Coronary artery (tissue), 2 donors: ENCODE results near the gene PAIP2B.

Experiments used
- DNase-seq: peaks from one replicate; pipeline ENCODE4 v3.0.0-alpha.2; 2017; ENCODE audit warnings: low spot score
- H3K27ac ChIP-seq, 2 donors: fragments of 200-600 bp; sonication (generic); one replicate each; pipeline ENCODE4 v1.5.1; 2016 to 2019
- H3K4me3 ChIP-seq: fragments of 200-600 bp; sonication (generic); 2 replicates; pipeline ENCODE4 v1.5.1; 2016; ENCODE audit warnings: mild to moderate bottlenecking, moderate library complexity
- TF ChIP-seq, protein P1 (sequence below): fragments of 200-600 bp; sonication (generic); IDR thresholded peaks from one replicate; pipeline ENCODE4 v1.5.1; 2019; ENCODE audit warnings: antibody characterized with exemption

The PAIP2B gene

DNA sequence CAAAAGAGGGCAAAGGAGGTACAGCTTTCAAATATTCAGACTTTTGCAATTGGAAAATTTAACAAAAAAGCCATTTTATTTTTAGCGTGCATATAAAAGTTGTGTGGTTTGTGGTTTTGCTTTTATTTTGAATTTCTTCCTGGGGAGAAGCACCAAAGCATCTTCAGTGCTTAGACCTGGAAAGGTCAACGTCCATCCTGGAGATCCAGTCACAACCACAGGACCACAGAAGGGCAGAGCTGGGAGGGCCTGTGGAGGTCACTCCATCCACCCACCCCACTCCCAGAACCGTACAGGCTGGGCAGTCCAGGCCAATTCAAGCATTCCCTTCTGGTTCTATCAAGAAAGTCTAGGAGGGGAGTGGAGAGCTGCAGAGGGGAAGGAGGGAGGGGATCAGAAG lies 52.7 kb downstream of the PAIP2B start:
- TF ChIP-seq, protein P1, sequence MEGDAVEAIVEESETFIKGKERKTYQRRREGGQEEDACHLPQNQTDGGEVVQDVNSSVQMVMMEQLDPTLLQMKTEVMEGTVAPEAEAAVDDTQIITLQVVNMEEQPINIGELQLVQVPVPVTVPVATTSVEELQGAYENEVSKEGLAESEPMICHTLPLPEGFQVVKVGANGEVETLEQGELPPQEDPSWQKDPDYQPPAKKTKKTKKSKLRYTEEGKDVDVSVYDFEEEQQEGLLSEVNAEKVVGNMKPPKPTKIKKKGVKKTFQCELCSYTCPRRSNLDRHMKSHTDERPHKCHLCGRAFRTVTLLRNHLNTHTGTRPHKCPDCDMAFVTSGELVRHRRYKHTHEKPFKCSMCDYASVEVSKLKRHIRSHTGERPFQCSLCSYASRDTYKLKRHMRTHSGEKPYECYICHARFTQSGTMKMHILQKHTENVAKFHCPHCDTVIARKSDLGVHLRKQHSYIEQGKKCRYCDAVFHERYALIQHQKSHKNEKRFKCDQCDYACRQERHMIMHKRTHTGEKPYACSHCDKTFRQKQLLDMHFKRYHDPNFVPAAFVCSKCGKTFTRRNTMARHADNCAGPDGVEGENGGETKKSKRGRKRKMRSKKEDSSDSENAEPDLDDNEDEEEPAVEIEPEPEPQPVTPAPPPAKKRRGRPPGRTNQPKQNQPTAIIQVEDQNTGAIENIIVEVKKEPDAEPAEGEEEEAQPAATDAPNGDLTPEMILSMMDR = no peak
- DNase-seq = no peak
- Histone ChIP-seq H3K4me3 (no peak overlapping the region), H3K27ac (no peak overlapping the region)

DNA sequence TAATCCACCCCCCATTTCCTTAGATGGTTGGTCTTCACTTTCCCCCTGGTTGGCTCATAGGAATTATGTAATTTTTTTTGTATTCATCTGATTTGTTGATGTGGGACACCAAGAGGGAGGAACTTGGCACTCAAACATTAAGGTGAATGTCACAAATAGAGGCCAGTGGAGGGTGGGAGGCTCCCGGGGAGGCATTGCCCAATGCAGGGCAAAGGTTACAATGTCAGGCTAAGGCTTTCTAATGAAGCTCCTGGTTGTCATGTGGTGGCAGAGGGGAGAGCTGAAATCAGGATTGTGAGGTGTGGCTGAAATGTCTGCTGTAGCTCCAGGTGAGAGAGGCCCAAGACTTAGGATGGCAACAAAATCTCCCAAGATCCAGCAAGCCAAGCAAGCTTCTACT lies 53.8 kb downstream of the PAIP2B start:
- no peak for DNase-seq
- TF ChIP-seq, protein P1 = no peak
- Histone ChIP-seq H3K27ac (no peak overlapping the region), H3K4me3 (no peak overlapping the region)

DNA sequence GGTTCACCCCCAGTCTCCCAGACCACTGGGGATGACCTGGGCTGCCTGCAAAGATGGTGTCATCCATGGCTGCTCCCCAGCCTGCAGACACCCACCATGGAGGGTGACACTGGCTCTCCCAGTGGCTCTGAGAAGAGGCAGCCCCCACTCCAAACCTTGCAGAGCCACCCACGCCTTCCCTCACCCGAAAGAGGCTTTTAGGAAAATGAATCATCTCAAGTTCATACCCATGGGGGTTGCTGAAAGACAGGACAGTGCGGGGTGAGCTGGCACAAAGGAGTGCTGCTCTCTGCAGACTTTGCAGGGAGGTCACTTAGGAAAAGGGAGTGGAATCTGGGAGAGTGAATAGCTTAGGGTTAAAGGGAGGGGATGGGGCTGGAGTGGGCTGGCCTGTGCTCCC lies 60.1 kb downstream of the PAIP2B start:
- no peak overlapping the region for H3K4me3 ChIP-seq
- DNase-seq = no peak
- TF ChIP-seq, protein P1 = no peak
- no peak overlapping the region for H3K27ac ChIP-seq

DNA sequence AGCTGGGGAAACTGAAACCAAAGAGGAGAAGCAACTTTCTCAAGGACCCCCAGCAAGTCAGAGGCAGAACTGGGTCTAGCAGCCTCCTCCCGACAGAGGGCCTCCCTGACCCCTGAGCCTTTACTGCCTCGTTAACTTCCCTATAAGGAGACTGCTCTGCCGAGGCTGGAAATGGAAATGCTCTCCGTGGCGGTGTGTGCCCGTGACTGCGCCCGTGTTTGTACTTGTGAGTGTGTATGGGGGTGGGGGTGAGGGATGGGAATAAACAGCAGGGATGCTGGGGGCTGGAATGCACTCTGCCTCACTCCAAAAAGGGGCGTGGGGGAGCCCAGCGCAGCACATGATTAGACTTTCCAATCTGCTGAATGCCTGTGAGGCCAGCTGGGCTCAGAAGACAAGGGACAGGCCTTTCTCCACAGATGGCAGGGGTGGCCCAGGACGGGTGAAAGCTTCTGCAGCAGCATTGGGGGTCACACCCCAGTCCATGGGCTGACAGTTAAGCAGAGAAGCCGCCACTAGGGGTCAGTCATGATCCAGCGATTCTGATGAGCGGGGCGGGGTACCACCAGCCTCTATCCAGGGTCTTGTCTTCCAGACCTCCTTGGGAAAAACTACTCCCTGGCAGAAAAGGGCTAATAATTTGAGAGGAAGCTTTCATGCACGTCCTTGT lies 69.6 kb downstream of the PAIP2B start:
- DNase-seq = no peak
- Histone ChIP-seq H3K4me3 (peak overlapping the region; percentile 54), H3K27ac (no peak overlapping the region)
- TF ChIP-seq, protein P1 = peak; percentile 49

DNA sequence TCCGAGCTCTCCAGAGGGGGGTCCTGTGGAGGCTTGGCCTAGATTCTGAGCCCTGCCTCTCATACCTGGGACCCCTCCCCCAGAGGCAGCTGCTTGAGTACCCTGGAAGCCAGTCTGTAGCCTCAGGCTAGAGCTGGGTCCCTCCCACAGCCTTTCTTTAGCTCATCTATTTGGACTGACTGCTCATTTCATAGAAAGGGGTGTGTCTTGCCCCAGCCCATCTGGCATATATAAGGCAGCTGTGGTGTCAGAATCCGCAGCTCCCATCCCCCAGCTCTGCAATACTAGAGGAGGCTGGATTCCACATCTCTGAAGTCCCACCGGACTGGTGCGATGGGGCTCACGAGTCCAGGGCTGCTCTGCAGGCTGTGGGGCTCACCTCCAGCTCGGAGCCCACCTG lies 70.3 kb downstream of the PAIP2B start:
- TF ChIP-seq, protein P1 = no peak
- no peak for DNase-seq
- Histone ChIP-seq H3K27ac (no peak overlapping the region), H3K4me3 (no peak overlapping the region)

DNA sequence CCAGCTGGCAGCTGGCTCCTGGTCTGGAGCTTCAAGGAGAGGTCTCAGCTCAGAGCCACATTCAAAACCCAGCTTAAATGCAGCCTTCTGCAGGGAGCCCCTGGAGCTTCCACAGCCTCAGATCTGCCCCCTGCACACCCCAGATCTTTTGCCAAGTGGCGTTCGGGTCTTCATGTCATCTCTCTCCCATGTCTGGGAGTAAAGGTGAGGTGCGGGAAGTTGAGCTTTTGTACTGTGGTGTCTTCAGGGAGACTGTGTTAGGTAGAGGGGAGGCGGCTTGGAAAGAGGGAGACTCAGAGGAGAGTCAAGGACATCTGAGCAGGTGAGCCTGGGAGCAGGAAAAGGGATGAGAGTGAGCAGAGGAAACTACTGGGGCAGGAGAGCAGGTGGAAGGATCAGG lies 71.1 kb downstream of the PAIP2B start:
- Histone ChIP-seq H3K4me3 (no peak overlapping the region), H3K27ac (no peak overlapping the region)
- no peak for DNase-seq
- TF ChIP-seq, protein P1 = no peak

DNA sequence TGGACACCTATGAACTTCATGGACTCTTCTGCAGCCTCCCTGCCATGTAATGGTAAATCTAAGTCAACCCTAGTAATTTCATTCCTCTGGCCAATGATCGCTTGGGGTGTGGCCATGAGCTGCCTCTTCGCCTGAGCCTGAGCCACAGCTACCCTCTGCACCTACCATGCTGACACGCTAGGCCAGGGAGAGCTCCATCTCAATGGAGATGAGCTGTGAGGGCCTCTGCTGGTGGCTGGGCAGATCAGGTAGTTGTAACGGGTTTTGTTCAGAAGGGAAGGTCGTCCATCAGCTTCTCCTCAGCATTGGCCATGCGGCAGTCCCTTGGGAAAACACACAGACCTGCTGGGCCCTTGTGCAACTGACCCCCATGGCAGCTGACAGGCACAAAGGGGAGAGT lies 72.1 kb downstream of the PAIP2B start:
- no peak for DNase-seq
- TF ChIP-seq, protein P1 = no peak
- Histone ChIP-seq H3K27ac (no peak overlapping the region), H3K4me3 (no peak overlapping the region)
